Smooth muscle cell (in vitro differentiated cells): ENCODE data around the gene RAB3IL1. TPM values are rescaled to one million over a fixed set of nuclear protein-coding genes. Genes with fewer than 3 reads are reported as not detected.

ENCODE experiments used
- DNase-seq: peaks from one replicate; lab custom pipeline; 2025; ENCODE audit not compliant: unreplicated experiment; lab: John Stamatoyannopoulos, UW
- H2AFZ ChIP-seq: fragments of 200-600 bp; sonication (generic); 2 replicates; pipeline ENCODE4 v1.6.0; 2016; ENCODE audit warnings: antibody characterized with exemption, low read depth, mild to moderate bottlenecking
- H3F3A ChIP-seq: fragments of 200-600 bp; sonication (generic); 2 replicates; pipeline ENCODE4 v1.6.0; 2017; ENCODE audit warnings: antibody characterized with exemption, low read depth
- H3K27ac ChIP-seq: fragments of 200-600 bp; sonication (generic); 2 replicates; pipeline ENCODE4 v1.5.1; 2016; ENCODE audit warnings: low read depth, mild to moderate bottlenecking
- H3K27me3 ChIP-seq: fragments of 200-600 bp; sonication (generic); 2 replicates; pipeline ENCODE4 v1.6.1; 2016; ENCODE audit warnings: low read depth, mild to moderate bottlenecking
- H3K36me3 ChIP-seq: fragments of 200-600 bp; sonication (generic); 2 replicates; pipeline ENCODE4 v1.5.1; 2016; ENCODE audit warnings: low read depth
- H3K4me1 ChIP-seq: fragments of 200-600 bp; sonication (generic); 2 replicates; pipeline ENCODE4 v1.5.1; 2016; ENCODE audit warnings: low read depth
- H3K4me2 ChIP-seq: fragments of 200-600 bp; sonication (generic); 2 replicates; pipeline ENCODE4 v1.6.0; 2016; ENCODE audit warnings: mild to moderate bottlenecking
- H3K4me3 ChIP-seq: fragments of 200-600 bp; sonication (generic); 2 replicates; pipeline ENCODE4 v1.5.1; 2016; ENCODE audit warnings: mild to moderate bottlenecking
- H3K79me2 ChIP-seq: fragments of 200-600 bp; sonication (generic); 2 replicates; pipeline ENCODE4 v1.6.0; 2016; ENCODE audit warnings: low read depth, mild to moderate bottlenecking
- H3K9ac ChIP-seq: fragments of 200-600 bp; sonication (generic); 2 replicates; pipeline ENCODE4 v1.6.0; 2016; ENCODE audit warnings: low read depth
- H3K9me3 ChIP-seq: fragments of 200-600 bp; sonication (generic); replicated peaks from 2 replicates; pipeline ENCODE4 v1.5.1; 2016; ENCODE audit warnings: low read depth
- H4K20me1 ChIP-seq: fragments of 200-600 bp; sonication (generic); 2 replicates; pipeline ENCODE4 v1.6.0; 2016; ENCODE audit warnings: low read depth
- WGBS: methylation state at CpG from one replicate; pipeline ENCODE4 v1.1.7; 2016; ENCODE audit warnings: low lambda C conversion rate; 5-methylcytosine and 5-hydroxymethylcytosine counted together
- polyA plus RNA-seq: library from polyadenylated mRNA; unstranded; fragments of >200 nt; fragmentation: Nextera tagmentation; extraction: Ambion mirVana; gene quantifications from 2 replicates; pipeline ENCODE4 v1.2.1, GENCODE V29; 2016
- total RNA-seq: library from RNA; depleted of rRNA; stranded (reverse); fragments of >200 nt; gene quantifications from 2 replicates; pipeline ENCODE4 v1.2.3, GENCODE V29; 2014
- TF ChIP-seq, protein P1 (sequence below): fragments of 200-600 bp; sonication (generic); IDR thresholded peaks from 2 replicates; pipeline ENCODE4 v1.5.1; 2017; ENCODE audit warnings: borderline replicate concordance, mild to moderate bottlenecking, antibody characterized with exemption; ENCODE audit not compliant: insufficient read depth, poor library complexity, severe bottlenecking

RAB3IL1 gene
- total and polyA plus RNA-seq, 2 experiments from 2014 or later = 4.9 to 11.6 TPM

DNA sequence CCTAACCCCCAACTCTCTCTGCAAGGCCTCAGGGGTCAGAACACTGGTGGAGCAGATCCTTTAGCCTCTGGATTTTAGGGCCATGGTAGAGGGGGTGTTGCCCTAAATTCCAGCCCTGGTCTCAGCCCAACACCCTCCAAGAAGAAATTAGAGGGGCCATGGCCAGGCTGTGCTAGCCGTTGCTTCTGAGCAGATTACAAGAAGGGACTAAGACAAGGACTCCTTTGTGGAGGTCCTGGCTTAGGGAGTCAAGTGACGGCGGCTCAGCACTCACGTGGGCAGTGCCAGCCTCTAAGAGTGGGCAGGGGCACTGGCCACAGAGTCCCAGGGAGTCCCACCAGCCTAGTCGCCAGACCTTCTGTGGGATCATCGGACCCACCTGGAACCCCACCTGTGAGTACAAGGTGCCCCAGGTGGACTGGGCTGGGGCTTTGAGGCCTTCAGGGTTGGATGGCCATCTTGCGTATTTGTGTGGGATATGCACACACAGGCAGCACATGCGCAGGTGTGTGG lies 32.7 kb upstream of the RAB3IL1 start, which contains the start of gene BEST1:
Gene BEST1 (plus strand): TSS at position 317 of the 513 bp plus-strand sequence. CDS start 1,456 bp downstream, outside the sequence.
- Histone ChIP-seq H3F3A (no peaks in the 10 kb centered on the region), H3K4me2 (peak within 1 kb of the TSS; percentile 33), H4K20me1 (no peaks in the 10 kb centered on the region), H3K36me3 (no peaks in the 10 kb centered on the region), H3K4me3 (no peak within 1 kb of the TSS), H3K79me2 (no peaks in the 10 kb centered on the region), H3K27me3 (no peaks in the 10 kb centered on the region), H3K9ac (peak within 1 kb of the TSS; percentile 43), H3K27ac (peak within 1 kb of the TSS; percentile 68), H2AFZ (peak within 1 kb of the TSS; percentile 54), H3K9me3 (no peaks in the 10 kb centered on the region), H3K4me1 (peaks cover 3% of the 10 kb centered on the region)
- TF ChIP-seq, protein P1, sequence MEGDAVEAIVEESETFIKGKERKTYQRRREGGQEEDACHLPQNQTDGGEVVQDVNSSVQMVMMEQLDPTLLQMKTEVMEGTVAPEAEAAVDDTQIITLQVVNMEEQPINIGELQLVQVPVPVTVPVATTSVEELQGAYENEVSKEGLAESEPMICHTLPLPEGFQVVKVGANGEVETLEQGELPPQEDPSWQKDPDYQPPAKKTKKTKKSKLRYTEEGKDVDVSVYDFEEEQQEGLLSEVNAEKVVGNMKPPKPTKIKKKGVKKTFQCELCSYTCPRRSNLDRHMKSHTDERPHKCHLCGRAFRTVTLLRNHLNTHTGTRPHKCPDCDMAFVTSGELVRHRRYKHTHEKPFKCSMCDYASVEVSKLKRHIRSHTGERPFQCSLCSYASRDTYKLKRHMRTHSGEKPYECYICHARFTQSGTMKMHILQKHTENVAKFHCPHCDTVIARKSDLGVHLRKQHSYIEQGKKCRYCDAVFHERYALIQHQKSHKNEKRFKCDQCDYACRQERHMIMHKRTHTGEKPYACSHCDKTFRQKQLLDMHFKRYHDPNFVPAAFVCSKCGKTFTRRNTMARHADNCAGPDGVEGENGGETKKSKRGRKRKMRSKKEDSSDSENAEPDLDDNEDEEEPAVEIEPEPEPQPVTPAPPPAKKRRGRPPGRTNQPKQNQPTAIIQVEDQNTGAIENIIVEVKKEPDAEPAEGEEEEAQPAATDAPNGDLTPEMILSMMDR = no peak
- no peak for DNase-seq
- WGBS = 95% methylated on average over 8 of the region's 8 CpGs

DNA sequence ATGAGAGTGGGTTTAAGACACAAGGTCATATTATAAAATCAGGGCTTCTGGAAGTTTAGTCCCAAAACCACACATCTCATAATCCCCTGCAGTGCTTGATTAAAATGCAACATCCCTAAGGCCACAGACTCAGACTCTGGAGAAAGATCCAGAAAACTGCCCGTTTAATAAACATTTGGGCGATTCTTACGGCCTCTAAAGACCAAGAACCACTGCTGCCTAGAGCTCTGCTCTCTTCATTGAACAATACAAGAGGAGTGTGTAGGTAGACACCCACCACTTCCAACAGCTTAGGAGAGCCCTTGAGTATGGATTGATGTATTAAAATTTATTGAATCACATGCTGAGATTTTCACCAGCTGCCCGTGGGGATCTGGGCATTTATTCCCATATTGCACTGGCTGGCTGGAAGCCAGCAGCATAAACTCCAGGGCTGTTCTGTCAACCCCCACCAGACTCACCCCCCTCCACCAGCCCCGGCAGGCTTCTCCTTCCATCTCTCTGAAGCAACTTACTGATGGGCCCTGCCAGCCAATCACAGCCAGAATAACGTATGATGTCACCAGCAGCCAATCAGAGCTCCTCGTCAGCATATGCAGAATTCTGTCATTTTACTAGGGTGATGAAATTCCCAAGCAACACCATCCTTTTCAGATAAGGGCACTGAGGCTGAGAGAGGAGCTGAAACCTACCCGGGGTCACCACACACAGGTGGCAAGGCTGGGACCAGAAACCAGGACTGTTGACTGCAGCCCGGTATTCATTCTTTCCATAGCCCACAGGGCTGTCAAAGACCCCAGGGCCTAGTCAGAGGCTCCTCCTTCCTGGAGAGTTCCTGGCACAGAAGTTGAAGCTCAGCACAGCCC lies 32.0 kb upstream of the RAB3IL1 start:
- Histone ChIP-seq H3K36me3 (no peaks in the 10 kb centered on the region), H3K27ac (peak overlapping the region; percentile 68), H3K4me3 (no peak overlapping the region), H4K20me1 (no peaks in the 10 kb centered on the region), H3K9me3 (no peaks in the 10 kb centered on the region), H3K9ac (peak overlapping the region; percentile 43), H2AFZ (peak overlapping the region; percentile 54), H3K4me1 (no peaks in the 10 kb centered on the region), H3F3A (no peaks in the 10 kb centered on the region), H3K79me2 (no peaks in the 10 kb centered on the region), H3K4me2 (peak overlapping the region; percentile 33), H3K27me3 (no peaks in the 10 kb centered on the region)
- TF ChIP-seq, protein P1 = no peak
- peak; percentile 65 for DNase-seq
- 49% methylated on average over 9 of the region's 9 CpGs for WGBS

DNA sequence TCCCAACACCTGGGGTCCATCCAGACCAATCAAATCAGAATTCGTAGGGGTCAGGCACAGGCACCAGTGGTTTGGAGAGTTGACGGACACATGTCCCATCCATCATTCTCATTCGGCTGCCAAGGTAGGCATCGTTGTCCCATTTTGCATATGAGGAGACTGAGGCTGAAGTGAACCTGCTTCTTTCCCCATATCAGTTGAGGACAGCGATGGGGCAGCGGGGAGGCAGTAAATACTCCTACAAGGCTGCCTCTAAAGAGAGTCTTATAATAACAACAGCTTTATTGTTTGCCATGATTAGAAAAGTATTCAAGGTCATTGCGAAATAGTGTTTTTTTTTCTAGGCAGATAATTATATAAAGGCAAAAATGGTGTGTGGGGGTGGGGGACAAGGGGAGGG lies 31.1 kb upstream of the RAB3IL1 start:
- H3K4me1 ChIP-seq = no peaks in the 10 kb centered on the region
- H3F3A ChIP-seq = no peaks in the 10 kb centered on the region
- H3K27me3 ChIP-seq = peaks cover under 1% of the 10 kb centered on the region
- DNase-seq = no peak
- H4K20me1 ChIP-seq = no peaks in the 10 kb centered on the region
- TF ChIP-seq, protein P1 = no peak
- no peak overlapping the region for H3K4me2 ChIP-seq
- no peak overlapping the region for H3K27ac ChIP-seq
- WGBS = 91% methylated on average over 7 of the region's 7 CpGs
- H3K4me3 ChIP-seq = no peak overlapping the region
- H3K36me3 ChIP-seq = no peaks in the 10 kb centered on the region
- no peak overlapping the region for H3K9ac ChIP-seq
- H3K9me3 ChIP-seq = no peaks in the 10 kb centered on the region
- no peaks in the 10 kb centered on the region for H3K79me2 ChIP-seq
- H2AFZ ChIP-seq = no peak overlapping the region
